ENCODE measurements around the gene FLNB.

GRCh38 chr3:58155838-58156237 is 147.6 kb downstream of the FLNB start:
- TF ChIP-seq CTCF (IDR thresholded peaks at IDR 0.05; ENCODE audit: insufficient read depth, low read depth, low read length): no peak
- TF ChIP-seq EZH2 (IDR thresholded peaks at IDR 0.05; ENCODE audit: insufficient read depth, low read length): no peak
